PC-9 (cell line): Measurements from ENCODE around the gene TM9SF2. TPM values are rescaled to one million over a fixed set of nuclear protein-coding genes. Genes with fewer than 3 reads are reported as not detected.

Source experiments
- BruUV-seq: library from RNA; stranded (reverse); fragments of 400-500 nt; replicated peaks from 2 replicates; lab custom pipeline; 2021; lab: Mats Ljungman, UMichigan
- CTCF ChIA-PET: fragments of 300-600 bp; sonication (Branson Sonifier 250); formaldehyde crosslinking; loops from one replicate; lab custom pipeline; 2022; ENCODE audit warnings: antibody characterized with exemption; lab: Charles Lee
- POLR2A ChIA-PET: fragments of 300-600 bp; sonication (Branson Sonifier 250); formaldehyde crosslinking; loops from one replicate; lab custom pipeline; 2022; ENCODE audit warnings: antibody characterized with exemption; ENCODE audit not compliant: unreplicated experiment; lab: Charles Lee
- DNase-seq, 2 experiments: peaks; one replicate each; pipeline versions ENCODE4 v3.0.0 to v3.0.0-alpha.2; 2015 to 2022; ENCODE audit warnings: mixed read lengths in 1 of 2
- H2AFZ ChIP-seq: fragments of 200-600 bp; sonication (generic); 2 replicates; pipeline ENCODE4 v1.8.1; 2017; ENCODE audit warnings: antibody characterized with exemption
- H3F3A ChIP-seq: fragments of 200-600 bp; sonication (generic); 2 replicates; pipeline ENCODE4 v1.8.1; 2017; ENCODE audit warnings: antibody characterized with exemption, mild to moderate bottlenecking, low read depth; ENCODE audit not compliant: insufficient read depth
- H3K27ac ChIP-seq: fragments of 200-600 bp; sonication (generic); 2 replicates; pipeline ENCODE4 v1.6.1; 2016; ENCODE audit warnings: mixed run types
- H3K27me3 ChIP-seq: fragments of 200-600 bp; sonication (generic); 2 replicates; pipeline ENCODE4 v1.6.1; 2016; ENCODE audit warnings: low read depth, mixed run types; ENCODE audit not compliant: insufficient read depth
- H3K36me3 ChIP-seq: fragments of 200-600 bp; sonication (generic); 2 replicates; pipeline ENCODE4 v1.6.1; 2016; ENCODE audit warnings: low read depth, mixed run types
- H3K4me1 ChIP-seq: fragments of 200-600 bp; sonication (generic); replicated peaks from 2 replicates; pipeline ENCODE4 v1.6.1; 2016; ENCODE audit warnings: mixed run types; ENCODE audit not compliant: insufficient read depth
- H3K4me2 ChIP-seq: fragments of 200-600 bp; sonication (generic); 2 replicates; pipeline ENCODE4 v1.6.1; 2017; ENCODE audit warnings: mixed run types
- H3K4me3 ChIP-seq: fragments of 200-600 bp; sonication (generic); 2 replicates; pipeline ENCODE4 v1.6.1; 2016; ENCODE audit warnings: mixed run types
- H3K79me2 ChIP-seq: fragments of 200-600 bp; sonication (generic); 2 replicates; pipeline ENCODE4 v1.6.1; 2017; ENCODE audit warnings: low read depth, mixed run types
- H3K9me2 ChIP-seq: fragments of 200-600 bp; sonication (generic); 2 replicates; pipeline ENCODE4 v1.8.1; 2017; ENCODE audit warnings: mild to moderate bottlenecking; ENCODE audit not compliant: insufficient read depth
- H3K9me3 ChIP-seq: fragments of 200-600 bp; sonication (generic); 2 replicates; pipeline ENCODE4 v1.8.1; 2016; ENCODE audit warnings: low read depth; ENCODE audit not compliant: insufficient read depth
- H4K20me1 ChIP-seq: fragments of 200-600 bp; sonication (generic); 2 replicates; pipeline ENCODE4 v1.8.1; 2017; ENCODE audit not compliant: insufficient read depth
- EZH2 ChIP-seq: fragments of 200-600 bp; sonication (generic); IDR thresholded peaks from 2 replicates; pipeline ENCODE4 v1.8.0; 2017; ENCODE audit warnings: antibody characterized with exemption, low read depth
- intact Hi-C: fragments of 100-400 bp; cut with micrococcal nuclease; formaldehyde crosslinking; loops from one replicate; pipeline ENCODE4 v1.10.0; 2022; ENCODE audit not compliant: unreplicated experiment
- total RNA-seq: library from RNA; stranded (reverse); gene quantifications from 2 replicates; pipeline ENCODE4 v1.2.3, GENCODE V29; 2021
- TF ChIP-seq, protein P1 (sequence below): fragments of 200-600 bp; sonication (generic); conservative IDR thresholded peaks from 2 replicates; pipeline ENCODE4 v1.6.1; 2017; ENCODE audit warnings: mixed run types, antibody characterized with exemption, mild to moderate bottlenecking, moderate library complexity

The TM9SF2 gene
- total RNA-seq, 1 experiment from 2014 or later: 87.0 TPM

DNA sequence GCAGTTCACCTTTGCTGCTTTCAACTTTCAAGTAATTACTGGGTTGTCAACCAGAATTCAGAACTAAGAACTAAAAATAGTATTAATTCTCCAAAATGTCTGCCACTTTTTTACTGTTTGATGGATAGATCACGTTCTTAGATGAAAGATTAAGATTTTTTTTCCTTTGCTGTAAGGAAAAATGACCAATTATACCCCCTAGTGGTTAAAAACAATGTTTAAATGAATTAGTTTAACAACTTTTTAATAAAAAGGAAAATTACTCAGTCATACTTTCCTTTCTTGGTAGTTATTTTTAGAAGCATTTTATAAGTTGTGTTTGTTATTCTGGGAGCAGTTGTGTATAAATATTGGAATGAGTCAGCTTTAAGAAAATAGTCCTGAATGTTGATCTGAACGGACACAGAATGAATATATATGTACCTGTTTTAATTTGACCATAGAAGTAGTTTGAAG, 4.6 kb downstream of the TM9SF2 start:
- BruUV-seq: no TSS peak
- Histone ChIP-seq H3K4me2 (peak overlapping the region; percentile 7), H3K4me3 (no peak overlapping the region), H3K27ac (peak overlapping the region; percentile 11; the same call in 1 of the 2 replicates), H3K27me3 (no peaks in the 10 kb centered on the region), H3K4me1 (peaks cover 38% of the 10 kb centered on the region), H3K9me3 (peaks cover 12% of the 10 kb centered on the region; the same call in 1 of the 2 replicates), H4K20me1 (peaks cover 46% of the 10 kb centered on the region), H3K36me3 (peaks cover 28% of the 10 kb centered on the region), H3K79me2 (peaks cover 95% of the 10 kb centered on the region), H2AFZ (no peak overlapping the region), H3K9me2 (no peaks in the 10 kb centered on the region; the same call in 1 of the 2 replicates), H3F3A (no peaks in the 10 kb centered on the region)
- TF ChIP-seq, protein P1, sequence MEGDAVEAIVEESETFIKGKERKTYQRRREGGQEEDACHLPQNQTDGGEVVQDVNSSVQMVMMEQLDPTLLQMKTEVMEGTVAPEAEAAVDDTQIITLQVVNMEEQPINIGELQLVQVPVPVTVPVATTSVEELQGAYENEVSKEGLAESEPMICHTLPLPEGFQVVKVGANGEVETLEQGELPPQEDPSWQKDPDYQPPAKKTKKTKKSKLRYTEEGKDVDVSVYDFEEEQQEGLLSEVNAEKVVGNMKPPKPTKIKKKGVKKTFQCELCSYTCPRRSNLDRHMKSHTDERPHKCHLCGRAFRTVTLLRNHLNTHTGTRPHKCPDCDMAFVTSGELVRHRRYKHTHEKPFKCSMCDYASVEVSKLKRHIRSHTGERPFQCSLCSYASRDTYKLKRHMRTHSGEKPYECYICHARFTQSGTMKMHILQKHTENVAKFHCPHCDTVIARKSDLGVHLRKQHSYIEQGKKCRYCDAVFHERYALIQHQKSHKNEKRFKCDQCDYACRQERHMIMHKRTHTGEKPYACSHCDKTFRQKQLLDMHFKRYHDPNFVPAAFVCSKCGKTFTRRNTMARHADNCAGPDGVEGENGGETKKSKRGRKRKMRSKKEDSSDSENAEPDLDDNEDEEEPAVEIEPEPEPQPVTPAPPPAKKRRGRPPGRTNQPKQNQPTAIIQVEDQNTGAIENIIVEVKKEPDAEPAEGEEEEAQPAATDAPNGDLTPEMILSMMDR: peak; percentile 72
- TF ChIP-seq EZH2: no peak
- ChIA-PET CTCF (no interaction called here), POLR2A (no interaction called here)
- DNase-seq: no peak
- intact Hi-C loops: no loop called here

DNA sequence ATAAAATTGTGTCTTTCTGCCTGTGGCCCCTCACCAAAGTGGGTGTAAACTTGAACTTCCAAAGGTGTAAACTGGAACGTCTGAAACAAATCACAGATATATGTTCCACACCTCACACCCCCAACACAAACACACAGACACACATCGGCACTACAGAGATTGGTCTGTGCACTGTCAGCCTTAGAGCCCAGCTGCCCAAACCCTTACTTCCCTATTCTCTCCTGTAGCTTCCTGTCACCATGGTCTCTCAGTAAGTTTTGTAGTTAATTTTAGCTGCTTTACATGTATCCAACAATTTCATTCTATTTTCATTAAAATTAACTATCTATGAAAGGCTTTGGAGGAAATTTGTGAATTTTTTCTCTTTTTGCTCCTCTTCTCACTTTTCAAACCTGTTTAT, 5.4 kb downstream of the TM9SF2 start:
- CTCF ChIA-PET: no interaction called here
- Histone ChIP-seq H3K27ac (no peak overlapping the region), H3K4me2 (no peak overlapping the region), H3K79me2 (peaks cover 100% of the 10 kb centered on the region), H3K9me3 (peaks cover 12% of the 10 kb centered on the region; the same call in 1 of the 2 replicates), H3K27me3 (no peaks in the 10 kb centered on the region), H4K20me1 (peaks cover 54% of the 10 kb centered on the region), H3F3A (no peaks in the 10 kb centered on the region), H3K36me3 (peaks cover 33% of the 10 kb centered on the region), H3K4me1 (peaks cover 38% of the 10 kb centered on the region), H2AFZ (no peak overlapping the region), H3K9me2 (no peaks in the 10 kb centered on the region; the same call in 1 of the 2 replicates), H3K4me3 (no peak overlapping the region)
- no peak for DNase-seq
- TF ChIP-seq EZH2: no peak
- TF ChIP-seq, protein P1: no peak
- POLR2A ChIA-PET: no interaction called here
- intact Hi-C loops: no loop called here
- no TSS peak for BruUV-seq

DNA sequence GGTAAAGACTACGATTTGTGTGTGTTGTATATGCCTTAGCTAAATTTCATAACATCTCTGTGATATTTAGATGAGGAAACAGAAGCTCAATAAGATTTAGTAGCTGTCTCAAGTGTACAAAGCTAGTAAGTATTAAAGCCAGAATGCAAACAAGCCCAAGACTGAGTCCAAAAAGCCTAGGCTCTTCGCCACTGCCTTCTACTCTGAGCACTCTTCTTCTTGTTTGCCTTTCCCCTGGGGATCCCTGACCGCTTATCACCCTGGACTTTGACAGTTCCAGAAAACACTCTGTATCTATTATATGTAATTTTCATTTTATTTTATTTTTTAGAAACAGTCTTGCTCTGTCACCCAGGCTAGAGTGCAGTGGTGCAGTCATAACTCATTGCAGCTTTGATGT, 5.8 kb downstream of the TM9SF2 start:
- H2AFZ ChIP-seq: no peak overlapping the region
- H3K27ac ChIP-seq: no peak overlapping the region
- no peaks in the 10 kb centered on the region for H3K27me3 ChIP-seq
- H3K79me2 ChIP-seq: peaks cover 100% of the 10 kb centered on the region
- no TSS peak for BruUV-seq
- intact Hi-C loops: no loop called here
- no peak for DNase-seq
- no peak overlapping the region for H3K4me2 ChIP-seq
- H3K4me3 ChIP-seq: no peak overlapping the region
- H3K4me1 ChIP-seq: peaks cover 38% of the 10 kb centered on the region
- POLR2A ChIA-PET: no interaction called here
- no peaks in the 10 kb centered on the region; the same call in 1 of the 2 replicates for H3K9me2 ChIP-seq
- H3K36me3 ChIP-seq: peaks cover 33% of the 10 kb centered on the region
- TF ChIP-seq, protein P1: no peak
- TF ChIP-seq EZH2: no peak
- peaks cover 58% of the 10 kb centered on the region for H4K20me1 ChIP-seq
- H3F3A ChIP-seq: no peaks in the 10 kb centered on the region
- CTCF ChIA-PET: no interaction called here
- peaks cover 12% of the 10 kb centered on the region; the same call in 1 of the 2 replicates for H3K9me3 ChIP-seq
